Activated T-helper 2 cell treated with anti-CD3 and anti-CD28 coated beads, Interferon-gamma antibody, Interleukin-2, Interleukin-4, amounts not matched to agents 10 μg/mL and 5 μg/mL and 100 μg/mL, durations not matched to agents 14 hours and 24 hours and 36 hours (primary cell): ENCODE data around the gene ATL1. TPM values are rescaled to one million over a fixed set of nuclear protein-coding genes. Genes with fewer than 3 reads are reported as not detected.
"Not testable (repeated sequence)": the region's sequence is repeated elsewhere in the genome, so short reads cannot be mapped to it uniquely, and the experiment has no call there.

Experiments used
- DNase-seq: peaks from one replicate; pipeline ENCODE4 v3.0.0; 2021; ENCODE audit warnings: low spot score
- H3K27ac Mint-ChIP-seq: one replicate; pipeline ENCODE4 v1.8.0; 2021; ENCODE audit warnings: mixed read lengths
- H3K27me3 Mint-ChIP-seq: one replicate; pipeline ENCODE4 v1.8.0; 2021; ENCODE audit warnings: low read depth, mixed read lengths
- H3K36me3 Mint-ChIP-seq: one replicate; pipeline ENCODE4 v1.8.0; 2021; ENCODE audit warnings: low read depth, mixed read lengths
- H3K4me1 Mint-ChIP-seq: one replicate; pipeline ENCODE4 v1.8.0; 2021; ENCODE audit warnings: low read depth, mixed read lengths
- H3K4me3 Mint-ChIP-seq: one replicate; pipeline ENCODE4 v1.8.0; 2021; ENCODE audit warnings: low read depth, mild to moderate bottlenecking, moderate library complexity, mixed read lengths
- H3K9me3 Mint-ChIP-seq: one replicate; pipeline ENCODE4 v1.8.0; 2021; ENCODE audit warnings: mixed read lengths
- intact Hi-C: fragments of 100-400 bp; cut with micrococcal nuclease; formaldehyde crosslinking; loops from one replicate; pipeline ENCODE4 v1.15.1; 2023
- total RNA-seq: library from RNA; stranded (reverse); gene quantifications from 2 replicates; pipeline ENCODE4 v1.2.3, GENCODE V29; 2022

Gene ATL1
- total RNA-seq, 1 donor from 2014 or later = 2.1 TPM

DNA sequence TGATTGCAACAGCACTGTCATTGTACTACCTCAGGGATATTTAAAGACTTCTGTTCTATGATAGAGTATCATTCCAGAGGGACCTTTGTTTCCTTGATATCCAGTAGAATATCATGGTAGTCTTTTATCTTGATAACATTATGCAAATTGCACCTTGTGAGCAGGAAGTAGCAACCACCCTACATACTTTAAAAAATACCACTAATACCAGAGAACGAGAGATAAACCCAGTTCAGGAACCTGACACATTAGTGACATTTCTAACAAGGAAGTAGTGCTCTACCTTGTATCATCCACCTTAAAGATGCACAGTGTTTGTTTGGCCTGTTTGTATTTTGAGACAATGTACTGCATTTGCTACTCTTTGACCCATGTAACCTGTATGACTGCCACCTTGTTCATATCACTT, 18.8 kb upstream of the ATL1 start:
- Mint-ChIP-seq H3K36me3 (no peaks in the 10 kb centered on the region), H3K27ac (no peak overlapping the region), H3K9me3 (no peaks in the 10 kb centered on the region), H3K4me3 (no peak overlapping the region), H3K4me1 (peaks cover 12% of the 10 kb centered on the region), H3K27me3 (peaks cover 24% of the 10 kb centered on the region)
- DNase-seq = no peak
- intact Hi-C loops = loop anchor here (2.0 to 5.0 kb wide), 2 partner anchors 171 to 238 kb away; no protein-coding TSS in a partner anchor

- no peaks in the 10 kb centered on the region for H3K9me3 Mint-ChIP-seq
- DNase-seq = no peak
- no peaks in the 10 kb centered on the region for H3K36me3 Mint-ChIP-seq
- no peak overlapping the region for H3K4me3 Mint-ChIP-seq
- intact Hi-C loops = loop anchor here (1.0 to 5.0 kb wide), 3 partner anchors 169 to 317 kb away; no protein-coding TSS in a partner anchor
- H3K27ac Mint-ChIP-seq = no peak overlapping the region
- H3K27me3 Mint-ChIP-seq = peaks cover 11% of the 10 kb centered on the region
- peaks cover 12% of the 10 kb centered on the region for H3K4me1 Mint-ChIP-seq
These were observed 17.0 kb upstream of the ATL1 start for GRCh38 chr14:50542941-50543418.

DNA sequence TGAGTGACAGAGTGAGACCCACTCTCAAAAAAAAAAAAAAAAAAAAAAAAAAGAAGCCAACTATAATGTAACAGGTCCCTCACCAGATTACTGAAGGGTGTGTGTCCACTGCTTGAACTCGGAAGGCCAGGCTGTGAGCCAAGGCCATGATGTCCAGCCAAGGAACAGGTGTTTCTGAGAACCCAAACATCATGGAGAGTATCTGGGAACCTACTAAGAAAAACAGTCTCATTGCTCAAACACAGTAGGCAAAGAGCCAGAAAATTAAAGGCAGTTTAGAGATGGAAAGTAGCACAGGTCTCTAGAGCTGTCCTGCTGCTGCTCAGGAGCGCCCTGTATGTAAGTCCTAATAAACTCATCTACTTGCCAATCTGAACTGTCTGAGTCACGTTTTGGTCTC, 15.0 kb upstream of the ATL1 start:
- H3K4me3 Mint-ChIP-seq = no peak overlapping the region
- no peaks in the 10 kb centered on the region for H3K9me3 Mint-ChIP-seq
- intact Hi-C loops = loop anchor here (5.0 kb wide), 1 partner anchor 167 kb away; no protein-coding TSS in a partner anchor
- peaks cover 9% of the 10 kb centered on the region for H3K27me3 Mint-ChIP-seq
- DNase-seq = no peak
- H3K27ac Mint-ChIP-seq = no peak overlapping the region
- peaks cover 12% of the 10 kb centered on the region for H3K4me1 Mint-ChIP-seq
- no peaks in the 10 kb centered on the region for H3K36me3 Mint-ChIP-seq

DNA sequence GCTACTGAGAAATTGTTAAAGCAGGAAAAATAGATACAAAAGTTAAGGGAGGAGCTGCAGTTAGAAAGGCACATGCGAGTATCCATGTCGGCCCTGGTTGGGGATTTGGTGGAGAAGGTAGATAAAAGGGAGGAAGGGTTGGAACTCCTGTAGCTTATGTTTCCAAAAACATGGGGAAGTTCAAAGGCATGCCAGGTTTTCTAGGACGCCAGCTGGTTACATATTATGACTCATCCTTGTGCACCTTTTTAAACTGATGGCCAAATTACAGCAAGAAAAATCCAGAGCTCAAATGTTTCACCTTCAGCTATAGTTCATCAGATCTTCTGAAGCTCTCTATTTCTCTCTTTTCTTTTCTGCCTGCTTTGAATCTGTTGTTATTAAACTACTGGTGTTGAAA, 14.3 kb upstream of the ATL1 start:
- Mint-ChIP-seq H3K4me3 (no peak overlapping the region), H3K36me3 (no peaks in the 10 kb centered on the region), H3K9me3 (no peaks in the 10 kb centered on the region), H3K27ac (no peak overlapping the region), H3K4me1 (peaks cover 13% of the 10 kb centered on the region), H3K27me3 (peaks cover 9% of the 10 kb centered on the region)
- no peak for DNase-seq
- intact Hi-C loops = no loop called here

GRCh38 chr14:50550294-50550693, 9.7 kb upstream of the ATL1 start:
- peaks cover 5% of the 10 kb centered on the region for H3K9me3 Mint-ChIP-seq
- H3K27ac Mint-ChIP-seq = no peak overlapping the region

GRCh38 chr14:50551877-50552276, 8.1 kb upstream of the ATL1 start:
- H3K9me3 Mint-ChIP-seq = peaks cover 5% of the 10 kb centered on the region
- no peaks in the 10 kb centered on the region for H3K36me3 Mint-ChIP-seq
- peaks cover 15% of the 10 kb centered on the region for H3K4me1 Mint-ChIP-seq
- H3K4me3 Mint-ChIP-seq = no peak overlapping the region
- H3K27me3 Mint-ChIP-seq = peaks cover 40% of the 10 kb centered on the region
- intact Hi-C loops = no loop called here
- no peak overlapping the region for H3K27ac Mint-ChIP-seq
- DNase-seq = no peak

More at GRCh38 chr14:50550294-50550693, 9.7 kb upstream of the ATL1 start:
- DNase-seq = no peak
- intact Hi-C loops = no loop called here
- H3K36me3 Mint-ChIP-seq = no peaks in the 10 kb centered on the region
- H3K27me3 Mint-ChIP-seq = peaks cover 36% of the 10 kb centered on the region
- no peak overlapping the region for H3K4me3 Mint-ChIP-seq
- peaks cover 15% of the 10 kb centered on the region for H3K4me1 Mint-ChIP-seq

GRCh38 chr14:50552796-50553195, 7.1 kb upstream of the ATL1 start:
- H3K9me3 Mint-ChIP-seq, H3K27ac Mint-ChIP-seq, H3K4me3 Mint-ChIP-seq, DNase-seq, H3K36me3 Mint-ChIP-seq, intact Hi-C loops: not testable (repeated sequence)
- H3K27me3 Mint-ChIP-seq = peaks cover 45% of the 10 kb centered on the region
- H3K4me1 Mint-ChIP-seq = peaks cover 15% of the 10 kb centered on the region

DNA sequence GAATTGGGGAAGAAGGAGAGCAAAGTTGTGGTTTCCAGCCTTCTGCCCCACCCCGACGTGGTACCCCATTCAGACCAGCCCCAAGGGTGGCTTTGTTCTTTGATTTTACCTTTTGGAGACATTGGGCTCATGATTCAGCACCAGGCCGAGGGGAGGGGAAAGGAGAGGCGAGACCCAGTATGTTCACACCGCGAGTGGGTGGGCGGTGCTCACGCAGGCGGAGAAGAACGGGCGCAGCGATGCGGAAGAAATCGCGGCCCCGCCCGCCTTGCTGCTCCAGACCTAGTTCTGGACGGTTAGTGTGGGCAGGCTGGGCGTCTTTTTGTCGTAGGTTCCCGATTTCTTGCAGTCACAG, 963 bp downstream of the ATL1 start:
- Mint-ChIP-seq H3K4me1 (peaks cover 14% of the 10 kb centered on the region), H3K36me3 (no peaks in the 10 kb centered on the region), H3K4me3 (peak overlapping the region; percentile 69), H3K27me3 (peaks cover 60% of the 10 kb centered on the region), H3K9me3 (no peaks in the 10 kb centered on the region), H3K27ac (no peak overlapping the region)
- intact Hi-C loops = no loop called here
- DNase-seq = peak; percentile 22

DNA sequence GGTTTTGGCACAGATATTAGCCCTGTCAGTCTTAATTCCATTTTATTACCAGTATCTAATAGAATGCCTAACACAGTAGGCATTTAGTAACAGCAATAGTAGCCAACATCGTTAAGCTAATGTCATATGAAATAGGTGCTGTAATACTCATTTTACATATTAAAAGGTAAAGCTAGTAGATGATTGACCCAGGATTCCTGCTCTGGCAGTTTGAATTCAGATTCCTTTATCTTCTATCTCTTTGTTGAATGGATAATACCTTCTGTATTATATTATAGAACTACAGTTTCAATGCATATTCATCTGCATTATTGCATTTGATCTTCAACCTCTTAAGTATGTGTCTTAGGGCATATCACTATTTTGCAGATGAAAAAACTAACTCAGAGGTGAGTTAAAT, 2.9 kb downstream of the ATL1 start:
- DNase-seq = no peak
- no peaks in the 10 kb centered on the region for H3K36me3 Mint-ChIP-seq
- intact Hi-C loops = no loop called here
- H3K27ac Mint-ChIP-seq = no peak overlapping the region
- H3K9me3 Mint-ChIP-seq = no peaks in the 10 kb centered on the region
- peaks cover 14% of the 10 kb centered on the region for H3K4me1 Mint-ChIP-seq
- no peak overlapping the region for H3K4me3 Mint-ChIP-seq
- H3K27me3 Mint-ChIP-seq = peaks cover 49% of the 10 kb centered on the region

DNA sequence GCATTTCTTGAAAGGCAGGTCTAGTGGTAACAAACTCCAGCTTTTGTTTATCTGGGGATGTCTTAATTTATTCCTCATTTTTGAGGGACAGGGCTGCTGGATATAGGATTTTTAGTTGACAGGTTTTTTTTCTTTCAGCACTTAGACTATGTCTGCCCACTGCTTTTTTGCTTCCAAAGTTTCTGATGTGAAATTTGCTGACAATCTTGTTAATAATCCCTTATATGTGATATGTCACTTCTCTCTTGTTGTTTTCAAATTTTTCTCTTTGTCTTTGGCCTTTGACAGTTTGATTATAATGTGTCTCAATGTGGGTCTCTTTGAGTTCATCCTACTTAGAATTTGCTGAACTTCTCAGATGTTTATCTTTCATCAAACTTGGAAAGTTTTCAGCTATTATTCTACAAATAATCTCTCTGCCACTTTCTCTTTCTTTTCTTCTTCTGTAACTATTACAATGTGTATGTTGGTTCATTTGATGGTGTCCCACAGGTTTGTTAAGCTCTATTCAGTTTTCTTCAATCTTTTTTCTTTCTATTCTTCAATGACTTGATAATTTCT, 9.8 kb downstream of the ATL1 start:
- Mint-ChIP-seq H3K27ac (no peak overlapping the region), H3K4me3 (no peak overlapping the region), H3K36me3 (no peaks in the 10 kb centered on the region), H3K27me3 (peaks cover 9% of the 10 kb centered on the region), H3K4me1 (no peaks in the 10 kb centered on the region), H3K9me3 (peaks cover 20% of the 10 kb centered on the region)
- no peak for DNase-seq
- intact Hi-C loops = no loop called here

DNA sequence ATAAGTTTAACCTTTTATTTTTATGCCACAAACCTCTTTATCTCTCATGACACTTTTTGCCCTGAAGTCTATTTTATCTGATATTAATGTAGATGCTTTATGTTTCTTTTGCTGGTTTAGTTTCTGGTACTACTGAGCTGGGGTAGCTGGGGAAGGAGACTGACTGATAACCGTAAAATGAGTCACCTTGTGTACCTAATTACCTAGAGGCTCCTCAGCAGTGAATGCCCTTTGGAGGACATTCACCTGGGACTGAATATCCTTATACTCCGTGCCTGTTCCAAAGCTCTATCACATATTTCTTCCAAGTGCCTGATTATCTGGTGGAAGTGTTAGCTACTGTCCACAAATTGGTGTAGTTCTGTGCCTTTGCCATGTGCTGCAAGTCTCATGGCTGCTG, 13.9 kb downstream of the ATL1 start:
- Mint-ChIP-seq H3K4me1 (peaks cover 2% of the 10 kb centered on the region), H3K4me3 (no peak overlapping the region), H3K27ac (no peak overlapping the region), H3K27me3 (peaks cover 8% of the 10 kb centered on the region), H3K36me3 (no peaks in the 10 kb centered on the region), H3K9me3 (peaks cover 16% of the 10 kb centered on the region)
- intact Hi-C loops = no loop called here
- no peak for DNase-seq

DNA sequence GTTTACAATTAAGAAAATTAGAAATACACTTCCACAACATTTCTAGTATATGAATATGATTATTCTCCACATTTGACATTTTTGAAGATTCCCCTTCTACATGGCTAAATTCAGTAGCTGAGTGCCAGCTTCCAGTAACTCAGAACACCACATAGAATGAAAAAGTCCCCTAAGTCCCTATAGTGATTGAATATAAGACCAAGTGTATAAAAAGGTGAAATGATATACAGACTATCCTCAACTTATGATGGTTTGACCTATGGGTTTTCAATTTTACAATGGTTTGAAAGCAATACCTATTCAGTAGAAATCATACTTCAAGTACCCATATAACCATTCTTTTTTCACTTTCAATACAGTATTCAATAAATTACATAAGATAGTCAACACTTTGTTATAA, 15.8 kb downstream of the ATL1 start:
- DNase-seq = no peak
- no peaks in the 10 kb centered on the region for H3K36me3 Mint-ChIP-seq
- H3K4me1 Mint-ChIP-seq = peaks cover 2% of the 10 kb centered on the region
- H3K4me3 Mint-ChIP-seq = no peak overlapping the region
- no peak overlapping the region for H3K27ac Mint-ChIP-seq
- peaks cover 3% of the 10 kb centered on the region for H3K9me3 Mint-ChIP-seq
- peaks cover 20% of the 10 kb centered on the region for H3K27me3 Mint-ChIP-seq
- intact Hi-C loops = no loop called here

GRCh38 chr14:50577982-50578381, 18.0 kb downstream of the ATL1 start:
- no peak overlapping the region for H3K4me3 Mint-ChIP-seq
- H3K4me1 Mint-ChIP-seq = peaks cover 2% of the 10 kb centered on the region
- H3K27me3 Mint-ChIP-seq = peaks cover 20% of the 10 kb centered on the region
- no peak for DNase-seq
- no peaks in the 10 kb centered on the region for H3K36me3 Mint-ChIP-seq
- H3K27ac Mint-ChIP-seq = no peak overlapping the region
- H3K9me3 Mint-ChIP-seq = no peaks in the 10 kb centered on the region
- intact Hi-C loops = no loop called here

- H3K27me3 Mint-ChIP-seq = peaks cover 22% of the 10 kb centered on the region
- no peak overlapping the region for H3K27ac Mint-ChIP-seq
- intact Hi-C loops = no loop called here
- no peaks in the 10 kb centered on the region for H3K36me3 Mint-ChIP-seq
- no peaks in the 10 kb centered on the region for H3K9me3 Mint-ChIP-seq
- no peak overlapping the region for H3K4me3 Mint-ChIP-seq
- H3K4me1 Mint-ChIP-seq = peaks cover 2% of the 10 kb centered on the region
- DNase-seq = no peak
These were observed 18.5 kb downstream of the ATL1 start for GRCh38 chr14:50578433-50578832.
